Measurements from ENCODE around the gene ZNF253. TPM values are rescaled to one million over a fixed set of nuclear protein-coding genes. Genes with fewer than 3 reads are reported as not detected.

Gene ZNF253
- total RNA-seq (2014; rRNA removed; shearing (Covaris generic)) (20.5 and 29.9 TPM in 2 replicates), total RNA-seq (2022) (36.8 and 39.1 TPM in 2 replicates), Bru-seq, nascent RNA (percentile 92 among the genes with signal in this experiment), BruChase-seq, experiment 1, labeled RNA remaining after a 6-hour chase (percentile 87 among the genes with signal in this experiment), BruChase-seq, experiment 2, labeled RNA remaining after a 2-hour chase (percentile 91 among the genes with signal in this experiment)
- long read RNA-seq, transcript ZNF253-203 (4 exons, 3,519 nt) = major isoform, 24 of 37 reads
- long read RNA-seq, transcript ZNF253-201 (2 exons, 2,268 nt) = minor isoform, 6 of 37 reads
- long read RNA-seq, partial matches to known transcripts = 0 of 37 reads
- long read RNA-seq, other reads (novel, unspliced or antisense) = 3 of 37 reads

DNA sequence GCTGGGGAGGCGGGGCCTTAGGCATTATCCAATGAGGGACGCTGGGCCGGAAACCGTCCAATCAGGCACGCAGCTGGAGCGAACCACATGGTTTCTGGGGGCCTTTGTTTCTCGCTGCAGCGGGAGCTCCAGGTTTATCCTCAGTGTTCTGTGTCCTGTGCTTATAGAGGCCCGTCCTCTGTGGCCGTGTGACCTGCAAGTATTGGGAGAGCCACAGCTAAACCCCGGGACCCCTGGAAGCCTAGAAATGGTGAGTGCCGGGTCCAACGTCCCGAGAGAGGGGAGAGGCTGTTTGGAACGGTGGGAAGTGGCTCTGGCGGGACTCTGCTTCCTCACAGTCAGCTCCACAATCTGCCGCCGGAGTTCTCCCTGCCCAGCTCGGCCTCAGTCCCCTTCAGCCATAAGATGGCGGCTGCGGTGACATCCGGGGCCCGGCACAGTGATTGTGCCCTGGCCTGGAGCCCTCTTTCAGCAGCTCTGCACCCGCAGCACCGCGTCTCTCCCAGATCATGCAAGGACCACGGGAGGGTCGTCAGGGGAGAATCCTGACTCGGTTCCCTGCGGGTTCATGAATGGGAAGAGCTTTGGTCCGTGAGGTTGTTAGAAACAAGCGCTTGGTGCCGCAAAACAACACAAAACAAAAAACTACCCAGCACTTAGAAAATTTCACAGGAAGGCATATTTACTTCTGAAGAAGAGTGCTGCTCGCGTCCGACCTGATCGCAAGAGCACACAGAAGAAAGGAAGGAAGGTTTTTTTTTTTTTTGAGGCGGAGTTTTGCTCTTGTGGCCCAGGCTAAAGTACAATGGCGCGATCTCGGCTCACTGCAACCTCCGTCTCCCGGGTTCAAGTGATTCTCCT is at the start of gene ZNF253:
Gene ZNF253 (plus strand): TSS at position 133 of the 861 bp plus-strand sequence. CDS start 115 bp downstream, at position 248.
- H3K4me3 ChIP-seq (ENCODE audit: low read depth, low read length, poor library complexity, severe bottlenecking) = peak within 1 kb of the TSS; percentile 93
- peak within 1 kb of the TSS; percentile 66 for H2AFZ ChIP-seq (ENCODE audit: low read length)
- POLR2A ChIA-PET = interaction anchor here (0.6 to 5.1 kb wide), 11 partner anchors 16 to 425 kb away, joined by 3 to 24 read pairs (median 4); partner anchors contain the start of genes ZNF506 and ZNF93
- TSS peak; percentile 100 for BruUV-seq (replicated peaks)
- intact Hi-C loops (cut with micrococcal nuclease; ENCODE audit: unreplicated experiment) = loop anchor here (1.0 to 5.0 kb wide), 3 partner anchors 36 to 203 kb away; partner anchors contain the start of genes ATP13A1, ZNF506 and ZNF93
- CTCF ChIA-PET (ENCODE audit: unreplicated experiment) = no interaction called here
- H3K27ac ChIP-seq (ENCODE audit: low read depth, low read length, poor library complexity, severe bottlenecking) = peak within 1 kb of the TSS; percentile 89
- no peaks in the 10 kb centered on the region for H3K9me2 ChIP-seq (ENCODE audit: insufficient read depth, low read length)
- peaks cover 25% of the 10 kb centered on the region for H3K9me3 ChIP-seq (ENCODE audit: low read length)
- peaks cover 38% of the 10 kb centered on the region for H3K36me3 ChIP-seq (ENCODE audit: insufficient read depth, low read length)
- DNase-seq (ENCODE audit: low spot score) = peak; percentile 98
- TF ChIP-seq EZH2phosphoT487 (IDR thresholded peaks at IDR 0.05; ENCODE audit: borderline replicate concordance, low read depth, low read length) = no peak
- TF ChIP-seq, protein P1, sequence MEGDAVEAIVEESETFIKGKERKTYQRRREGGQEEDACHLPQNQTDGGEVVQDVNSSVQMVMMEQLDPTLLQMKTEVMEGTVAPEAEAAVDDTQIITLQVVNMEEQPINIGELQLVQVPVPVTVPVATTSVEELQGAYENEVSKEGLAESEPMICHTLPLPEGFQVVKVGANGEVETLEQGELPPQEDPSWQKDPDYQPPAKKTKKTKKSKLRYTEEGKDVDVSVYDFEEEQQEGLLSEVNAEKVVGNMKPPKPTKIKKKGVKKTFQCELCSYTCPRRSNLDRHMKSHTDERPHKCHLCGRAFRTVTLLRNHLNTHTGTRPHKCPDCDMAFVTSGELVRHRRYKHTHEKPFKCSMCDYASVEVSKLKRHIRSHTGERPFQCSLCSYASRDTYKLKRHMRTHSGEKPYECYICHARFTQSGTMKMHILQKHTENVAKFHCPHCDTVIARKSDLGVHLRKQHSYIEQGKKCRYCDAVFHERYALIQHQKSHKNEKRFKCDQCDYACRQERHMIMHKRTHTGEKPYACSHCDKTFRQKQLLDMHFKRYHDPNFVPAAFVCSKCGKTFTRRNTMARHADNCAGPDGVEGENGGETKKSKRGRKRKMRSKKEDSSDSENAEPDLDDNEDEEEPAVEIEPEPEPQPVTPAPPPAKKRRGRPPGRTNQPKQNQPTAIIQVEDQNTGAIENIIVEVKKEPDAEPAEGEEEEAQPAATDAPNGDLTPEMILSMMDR (conservative IDR thresholded peaks at IDR 0.05; ENCODE audit: low read length) = no peak
- H3K79me2 ChIP-seq (ENCODE audit: insufficient read depth, low read depth, low read length) = peaks cover 50% of the 10 kb centered on the region
- H3K4me1 ChIP-seq (ENCODE audit: insufficient read depth, low read length, poor library complexity, severe bottlenecking) = peaks cover 20% of the 10 kb centered on the region
- H4K20me1 ChIP-seq (ENCODE audit: insufficient read depth, low read length) = no peaks in the 10 kb centered on the region
- H3K4me2 ChIP-seq (ENCODE audit: low read length) = peak within 1 kb of the TSS; percentile 80

GRCh38 chr19:19816679-19817078 is 49.0 kb upstream of the ZNF253 start:
- H3K9me3 ChIP-seq (ENCODE audit: low read length) = peaks cover 43% of the 10 kb centered on the region
- no peak for DNase-seq (ENCODE audit: low spot score)
- ChIA-PET POLR2A (no interaction called here), CTCF (ENCODE audit: unreplicated experiment) (no interaction called here)
- no peak overlapping the region for H3K27ac ChIP-seq (ENCODE audit: low read depth, low read length, poor library complexity, severe bottlenecking)
- H3K36me3 ChIP-seq (ENCODE audit: insufficient read depth, low read length) = peaks cover 84% of the 10 kb centered on the region
- no peaks in the 10 kb centered on the region for H3K4me1 ChIP-seq (ENCODE audit: insufficient read depth, low read length, poor library complexity, severe bottlenecking)
- BruUV-seq (replicated peaks) = no TSS peak
- no peaks in the 10 kb centered on the region for H3K9me2 ChIP-seq (ENCODE audit: insufficient read depth, low read length)
- no peak overlapping the region for H2AFZ ChIP-seq (ENCODE audit: low read length)
- no peak overlapping the region for H3K4me3 ChIP-seq (ENCODE audit: low read depth, low read length, poor library complexity, severe bottlenecking)
- intact Hi-C loops (cut with micrococcal nuclease; ENCODE audit: unreplicated experiment) = no loop called here
- TF ChIP-seq, protein P1 (conservative IDR thresholded peaks at IDR 0.05; ENCODE audit: low read length) = no peak
- H3K79me2 ChIP-seq (ENCODE audit: insufficient read depth, low read depth, low read length) = peaks cover 81% of the 10 kb centered on the region
- no peak overlapping the region for H3K4me2 ChIP-seq (ENCODE audit: low read length)
- H4K20me1 ChIP-seq (ENCODE audit: insufficient read depth, low read length) = no peaks in the 10 kb centered on the region
